GM06990 (cell line): ENCODE results near the gene LARGE1.

Source experiments
- DNase-seq: peaks from one replicate; pipeline ENCODE4 v3.0.0-alpha.2; 2011; ENCODE audit not compliant: insufficient read length; ENCODE audit errors: extremely low read depth
- H3K27me3 ChIP-seq: replicated peaks from 2 replicates; pipeline ENCODE4 v1.6.0; 2011; ENCODE audit warnings: low read length; ENCODE audit not compliant: control insufficient read depth, insufficient read depth
- H3K36me3 ChIP-seq: 2 replicates; pipeline ENCODE4 v1.5.1; 2011; ENCODE audit warnings: low read length; ENCODE audit not compliant: control insufficient read depth, insufficient read depth
- H3K4me3 ChIP-seq: replicated peaks from 2 replicates; pipeline ENCODE4 v1.5.1; 2011; ENCODE audit warnings: low read depth, mild to moderate bottlenecking, control low read depth, low read length
- CTCF ChIP-seq: IDR thresholded peaks from 2 replicates; pipeline ENCODE4 v1.5.1; 2011; ENCODE audit warnings: low read length, control low read depth, mild to moderate bottlenecking, inconsistent platforms; ENCODE audit not compliant: insufficient read depth, poor library complexity, severe bottlenecking

LARGE1 gene

DNA sequence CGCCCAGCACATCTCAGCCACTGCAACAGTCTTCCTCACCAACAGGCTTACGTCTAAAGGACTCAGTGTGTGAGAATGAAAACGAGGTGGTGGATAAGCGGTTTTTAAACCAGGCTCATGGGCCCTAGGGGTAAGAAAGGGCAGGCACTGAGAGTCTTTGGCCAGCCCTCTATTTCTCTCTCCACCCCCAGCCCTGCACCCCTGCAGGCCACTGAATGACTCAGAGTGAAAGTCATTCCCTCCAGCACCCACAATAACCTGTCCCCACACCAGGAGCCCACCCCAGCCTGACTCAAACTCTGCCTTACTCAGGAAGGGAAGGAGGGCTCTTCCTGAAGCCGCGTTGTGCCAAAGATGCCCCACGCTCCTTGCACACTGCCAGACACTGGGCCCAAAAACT, 72.0 kb downstream of the LARGE1 start:
- no peak for DNase-seq
- Histone ChIP-seq H3K36me3 (no peaks in the 10 kb centered on the region), H3K27me3 (no peaks in the 10 kb centered on the region), H3K4me3 (no peak overlapping the region)
- no peak for TF ChIP-seq CTCF

DNA sequence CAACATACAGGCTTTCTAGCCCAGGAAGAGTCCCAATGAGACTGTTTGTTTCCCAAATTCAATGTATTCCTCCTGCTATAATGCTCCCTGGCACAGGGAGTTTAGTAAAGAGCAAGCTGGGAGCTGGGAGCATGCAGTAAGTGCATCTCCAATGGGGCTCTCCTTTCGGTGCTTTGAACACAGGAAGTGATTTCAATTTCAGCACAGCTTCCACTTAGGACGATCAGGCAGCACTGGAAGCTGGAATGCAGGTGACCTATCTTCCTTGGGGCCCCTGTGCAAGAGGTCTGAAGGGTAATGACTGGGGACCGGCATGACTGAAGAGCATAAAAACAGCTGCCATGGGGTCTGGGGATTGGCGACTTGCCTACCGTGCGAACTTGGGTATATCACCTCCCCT, 76.0 kb downstream of the LARGE1 start:
- DNase-seq: no peak
- H3K4me3 ChIP-seq: no peak overlapping the region
- no peaks in the 10 kb centered on the region for H3K27me3 ChIP-seq
- no peaks in the 10 kb centered on the region for H3K36me3 ChIP-seq
- no peak for TF ChIP-seq CTCF

DNA sequence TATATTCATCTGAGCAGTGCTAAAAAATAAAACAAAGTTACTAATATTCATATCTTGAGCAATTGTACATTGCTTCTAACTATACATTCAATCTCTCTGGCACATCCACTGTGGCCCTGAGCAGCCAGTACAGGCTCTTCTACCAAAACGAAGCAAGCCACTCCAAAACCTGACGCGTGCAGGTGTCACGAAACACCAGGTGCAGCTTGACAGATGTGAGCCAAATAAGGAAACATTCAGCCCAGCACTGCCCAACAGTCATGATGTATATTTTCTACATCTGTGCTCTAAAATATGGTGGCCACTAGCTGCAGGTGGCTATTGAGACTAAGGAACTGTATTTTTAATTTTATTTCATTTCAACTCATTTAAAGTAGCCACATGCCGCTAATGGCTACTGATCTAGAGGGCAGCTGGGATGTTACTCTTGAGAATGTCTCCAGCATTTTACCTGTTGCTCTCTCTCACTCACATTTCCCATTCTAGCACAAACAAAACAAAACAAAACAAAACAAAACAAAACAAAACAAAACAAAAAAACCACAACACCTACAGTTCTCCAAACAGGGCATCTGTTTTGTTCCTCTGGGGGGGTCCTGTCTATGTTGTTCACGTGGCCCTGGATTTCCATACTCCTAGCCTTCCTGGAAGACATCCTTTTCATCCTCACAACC, 77.7 kb downstream of the LARGE1 start:
- no peak for DNase-seq
- Histone ChIP-seq H3K36me3 (no peaks in the 10 kb centered on the region), H3K27me3 (no peaks in the 10 kb centered on the region), H3K4me3 (no peak overlapping the region; the same call in 1 of the 2 replicates)
- TF ChIP-seq CTCF: no peak

DNA sequence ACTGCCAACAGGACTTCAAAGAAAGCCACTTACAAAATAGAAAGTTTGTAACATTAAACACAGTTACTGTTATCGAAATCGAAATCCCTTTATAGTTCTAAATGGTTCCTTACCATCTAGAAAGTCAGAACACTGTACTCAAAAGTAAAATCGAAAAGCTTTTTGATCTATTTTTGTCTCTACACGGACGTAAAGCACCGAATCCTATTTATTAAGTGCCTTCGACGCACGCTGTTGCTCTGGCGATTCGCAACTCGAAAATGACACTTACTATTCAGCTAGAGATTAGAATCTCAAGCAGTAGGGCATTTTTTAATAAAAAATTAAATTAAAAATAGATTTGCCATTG, 78.3 kb downstream of the LARGE1 start:
- TF ChIP-seq CTCF: no peak
- Histone ChIP-seq H3K27me3 (no peaks in the 10 kb centered on the region), H3K36me3 (no peaks in the 10 kb centered on the region), H3K4me3 (peak overlapping the region; percentile 20)
- peak; percentile 40 for DNase-seq

DNA sequence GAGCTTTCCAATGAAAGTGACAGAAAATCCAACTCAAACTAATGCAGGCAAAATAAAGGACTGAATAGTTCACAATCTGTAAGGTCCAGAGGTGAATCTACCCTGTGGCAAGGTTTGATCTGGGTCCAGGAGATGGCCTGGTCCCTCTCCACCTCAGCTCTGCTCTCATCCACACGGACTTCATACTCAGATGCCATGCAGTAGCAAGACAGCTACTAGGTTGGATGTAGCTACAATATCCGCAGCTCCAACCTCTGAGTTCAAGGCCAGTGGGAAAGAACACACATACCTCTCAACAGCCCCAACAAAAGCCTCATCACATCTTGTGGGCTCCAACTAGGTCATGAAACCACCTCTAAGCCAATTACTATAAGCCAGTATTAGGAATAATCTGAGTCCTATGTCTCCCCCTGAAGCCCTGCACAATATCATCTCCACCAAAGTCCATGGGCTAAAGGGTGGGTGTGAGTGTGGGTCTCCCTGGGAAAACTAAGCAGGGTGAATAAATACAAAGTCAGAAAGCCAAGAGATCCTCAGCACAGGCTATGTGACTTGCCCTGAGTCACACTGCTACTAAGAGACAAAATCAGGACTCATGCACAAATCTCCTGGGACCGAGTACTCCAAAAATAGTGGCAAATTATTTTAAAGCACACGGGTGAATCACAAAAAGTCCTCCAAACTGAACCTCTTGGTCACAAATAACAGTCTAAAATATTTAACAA, 78.8 kb downstream of the LARGE1 start:
- Histone ChIP-seq H3K4me3 (peak overlapping the region; percentile 20; the same call in 1 of the 2 replicates), H3K36me3 (no peaks in the 10 kb centered on the region), H3K27me3 (no peaks in the 10 kb centered on the region)
- TF ChIP-seq CTCF: no peak
- no peak for DNase-seq
